ENCODE results near the gene GDF10. TPM values are rescaled to one million over a fixed set of nuclear protein-coding genes. Genes with fewer than 3 reads are reported as not detected.

The GDF10 gene
- total and polyA plus RNA-seq, 4 donors, result 0.10 to 27.5 (median 3.8) TPM; not detected in 1

DNA sequence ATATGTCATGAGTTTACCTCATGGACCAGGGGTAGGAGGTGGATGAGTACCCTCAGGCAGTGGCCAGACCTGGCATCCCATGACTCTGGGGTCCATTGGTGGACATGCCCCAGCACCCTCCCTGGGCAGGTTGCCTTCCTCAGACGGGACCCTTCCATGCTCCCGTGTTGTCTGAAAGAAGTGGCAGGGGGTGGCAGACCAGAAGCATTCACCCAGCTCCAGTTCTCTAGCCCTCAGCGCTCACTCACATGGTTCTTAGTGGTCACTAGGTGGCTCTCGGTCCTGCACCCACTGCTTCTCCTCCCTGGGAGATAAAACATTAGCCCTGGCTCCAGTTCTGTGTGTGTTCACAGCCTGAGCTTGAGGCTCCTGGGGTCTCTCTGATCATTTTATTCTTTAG, 54.2 kb downstream of the GDF10 start:
- intact Hi-C loops (cut with DNase I), result no loop called here
- H3K36me3 ChIP-seq (ENCODE audit: control insufficient read depth in 1 of 2, insufficient read depth in 2 of 2, low read length in 1 of 2), result no peaks in the 10 kb centered on the region
- ATAC-seq (ENCODE audit: low FRiP score), result no peak
- no peaks in the 10 kb centered on the region for H3K4me1 ChIP-seq (ENCODE audit: control insufficient read depth in 1 of 2, insufficient read depth in 2 of 2, low read length in 2 of 2)
- H3K27ac ChIP-seq (ENCODE audit: low read depth in 1 of 2, low read length in 2 of 2), result no peak overlapping the region
- H3K9me3 ChIP-seq (ENCODE audit: control insufficient read depth, low read length), result no peaks in the 10 kb centered on the region
- no peaks in the 10 kb centered on the region for H3K27me3 ChIP-seq (ENCODE audit: control insufficient read depth in 1 of 2, insufficient read depth in 2 of 2, low read length in 1 of 2)
- WGBS, 2 donors, result 67 to 68% methylated on average over 4 of the region's 4 CpGs
- no peak overlapping the region for H3K4me3 ChIP-seq (ENCODE audit: low read length in 2 of 2)
- DNase-seq, result peak in 1 of 2 donors; percentile 51

DNA sequence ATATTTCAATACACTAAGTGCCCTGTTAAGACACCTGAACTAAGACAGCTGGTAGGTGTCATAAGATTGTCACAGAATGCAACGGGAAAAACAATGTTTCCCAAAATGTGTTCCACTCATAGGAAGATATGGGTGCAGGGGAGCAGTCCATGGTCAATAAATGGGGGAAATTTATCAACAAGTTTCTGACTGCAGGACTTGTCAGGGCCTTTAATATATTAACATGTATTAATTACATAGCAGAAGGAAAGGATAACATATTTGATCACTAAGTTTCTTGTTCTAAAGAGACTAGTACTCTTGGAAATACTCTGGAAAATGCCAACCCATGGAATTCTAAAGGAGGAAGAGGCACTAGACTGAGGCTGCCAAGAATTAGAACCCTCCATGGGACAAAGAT, 54.9 kb downstream of the GDF10 start:
- no peak overlapping the region for H3K4me3 ChIP-seq (ENCODE audit: low read length in 2 of 2)
- H3K4me1 ChIP-seq (ENCODE audit: control insufficient read depth in 1 of 2, insufficient read depth in 2 of 2, low read length in 2 of 2), result no peaks in the 10 kb centered on the region
- H3K9me3 ChIP-seq (ENCODE audit: control insufficient read depth, low read length), result no peaks in the 10 kb centered on the region
- H3K27ac ChIP-seq (ENCODE audit: low read depth in 1 of 2, low read length in 2 of 2), result no peak overlapping the region
- H3K36me3 ChIP-seq (ENCODE audit: control insufficient read depth in 1 of 2, insufficient read depth in 2 of 2, low read length in 1 of 2), result no peaks in the 10 kb centered on the region
- ATAC-seq (ENCODE audit: low FRiP score) (no peak), DNase-seq (no peak)
- 86 to 91% methylated on average over 1 of the region's 1 CpG for WGBS, 2 donors
- no peaks in the 10 kb centered on the region for H3K27me3 ChIP-seq (ENCODE audit: control insufficient read depth in 1 of 2, insufficient read depth in 2 of 2, low read length in 1 of 2)
- intact Hi-C loops (cut with DNase I), result no loop called here

DNA sequence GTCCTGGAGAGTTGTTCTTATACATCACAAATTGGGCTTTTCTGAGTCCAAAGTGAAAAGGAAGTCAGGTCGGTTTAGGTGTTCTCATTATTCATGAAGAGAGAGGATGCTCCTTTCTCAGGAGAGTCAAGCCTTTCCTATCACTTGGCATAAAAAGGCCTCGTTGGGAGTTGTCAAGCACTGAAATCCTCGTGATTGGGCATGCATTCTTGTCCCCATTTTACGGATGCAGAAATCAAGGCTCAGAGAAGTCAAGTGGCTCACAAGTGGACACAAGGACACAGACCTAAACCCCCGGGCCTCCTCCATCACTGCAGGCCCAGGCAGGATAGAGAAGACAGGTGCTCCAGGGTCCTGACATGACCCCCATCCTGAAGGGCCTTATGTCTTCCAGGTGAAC, 56.7 kb downstream of the GDF10 start:
- intact Hi-C loops (cut with DNase I), result no loop called here

GRCh38 chr10:47357131-47357582, 57.2 kb downstream of the GDF10 start:
- H3K27me3 ChIP-seq (ENCODE audit: control insufficient read depth in 1 of 2, insufficient read depth in 2 of 2, low read length in 1 of 2), result no peaks in the 10 kb centered on the region
- no peak overlapping the region for H3K4me3 ChIP-seq (ENCODE audit: low read length in 2 of 2)
- H3K4me1 ChIP-seq (ENCODE audit: control insufficient read depth in 1 of 2, insufficient read depth in 2 of 2, low read length in 2 of 2), result no peaks in the 10 kb centered on the region
- no peaks in the 10 kb centered on the region for H3K36me3 ChIP-seq (ENCODE audit: control insufficient read depth in 1 of 2, insufficient read depth in 2 of 2, low read length in 1 of 2)
- ATAC-seq (ENCODE audit: low FRiP score) (no peak), DNase-seq (peak in 1 of 2 donors; percentile 75)
- no peaks in the 10 kb centered on the region for H3K9me3 ChIP-seq (ENCODE audit: control insufficient read depth, low read length)
- intact Hi-C loops (cut with DNase I), result no loop called here
- no peak overlapping the region for H3K27ac ChIP-seq (ENCODE audit: low read depth in 1 of 2, low read length in 2 of 2)
- WGBS, 2 donors, result 95 to 96% methylated on average over 12 of the region's 12 CpGs

More for the DNA sequence above, 56.7 kb downstream of the GDF10 start:
- ATAC-seq (ENCODE audit: low FRiP score) (no peak), DNase-seq (no peak)
- H3K27me3 ChIP-seq (ENCODE audit: control insufficient read depth in 1 of 2, insufficient read depth in 2 of 2, low read length in 1 of 2), result no peaks in the 10 kb centered on the region
- H3K9me3 ChIP-seq (ENCODE audit: control insufficient read depth, low read length), result no peaks in the 10 kb centered on the region
- WGBS, 2 donors, result 86 to 89% methylated on average over 5 of the region's 5 CpGs
- H3K4me3 ChIP-seq (ENCODE audit: low read length in 2 of 2), result no peak overlapping the region
- no peaks in the 10 kb centered on the region for H3K36me3 ChIP-seq (ENCODE audit: control insufficient read depth in 1 of 2, insufficient read depth in 2 of 2, low read length in 1 of 2)
- no peaks in the 10 kb centered on the region for H3K4me1 ChIP-seq (ENCODE audit: control insufficient read depth in 1 of 2, insufficient read depth in 2 of 2, low read length in 2 of 2)
- no peak overlapping the region for H3K27ac ChIP-seq (ENCODE audit: low read depth in 1 of 2, low read length in 2 of 2)

- ATAC-seq (ENCODE audit: low FRiP score) (no peak), DNase-seq (peak in 1 of 2 donors; percentile 24)
- Histone ChIP-seq H3K36me3 (ENCODE audit: control insufficient read depth in 1 of 2, insufficient read depth in 2 of 2, low read length in 1 of 2) (no peaks in the 10 kb centered on the region), H3K27ac (ENCODE audit: low read depth in 1 of 2, low read length in 2 of 2) (no peak overlapping the region), H3K27me3 (ENCODE audit: control insufficient read depth in 1 of 2, insufficient read depth in 2 of 2, low read length in 1 of 2) (no peaks in the 10 kb centered on the region), H3K4me3 (ENCODE audit: low read length in 2 of 2) (no peak overlapping the region), H3K4me1 (ENCODE audit: control insufficient read depth in 1 of 2, insufficient read depth in 2 of 2, low read length in 2 of 2) (no peaks in the 10 kb centered on the region), H3K9me3 (ENCODE audit: control insufficient read depth, low read length) (no peaks in the 10 kb centered on the region)
- WGBS, 2 donors, result 95 to 96% methylated on average over 3 of the region's 3 CpGs
- intact Hi-C loops (cut with DNase I), result no loop called here
These were observed 57.9 kb downstream of the GDF10 start for GRCh38 chr10:47357911-47358310.

- DNase-seq, result peak in 1 of 2 donors; percentile 36
These were observed 58.5 kb downstream of the GDF10 start for GRCh38 chr10:47358457-47358856.

GRCh38 chr10:47359101-47359500, 59.1 kb downstream of the GDF10 start:
- H3K27me3 ChIP-seq (ENCODE audit: control insufficient read depth in 1 of 2, insufficient read depth in 2 of 2, low read length in 1 of 2), result no peaks in the 10 kb centered on the region
- intact Hi-C loops (cut with DNase I), result no loop called here
- no peak overlapping the region for H3K4me3 ChIP-seq (ENCODE audit: low read length in 2 of 2)
- ATAC-seq (ENCODE audit: low FRiP score) (no peak), DNase-seq (peak in 1 of 2 donors; percentile 36)
- no peak overlapping the region for H3K27ac ChIP-seq (ENCODE audit: low read depth in 1 of 2, low read length in 2 of 2)
- 95 to 98% methylated on average over 2 of the region's 2 CpGs for WGBS, 2 donors
- no peaks in the 10 kb centered on the region for H3K36me3 ChIP-seq (ENCODE audit: control insufficient read depth in 1 of 2, insufficient read depth in 2 of 2, low read length in 1 of 2)
- no peaks in the 10 kb centered on the region for H3K4me1 ChIP-seq (ENCODE audit: control insufficient read depth in 1 of 2, insufficient read depth in 2 of 2, low read length in 2 of 2)
- H3K9me3 ChIP-seq (ENCODE audit: control insufficient read depth, low read length), result no peaks in the 10 kb centered on the region

More at GRCh38 chr10:47358457-47358856, 58.5 kb downstream of the GDF10 start:
- 91 to 94% methylated on average over 3 of the region's 3 CpGs for WGBS, 2 donors
- intact Hi-C loops (cut with DNase I), result no loop called here
- ATAC-seq (ENCODE audit: low FRiP score), result no peak
- H3K27ac ChIP-seq (ENCODE audit: low read depth in 1 of 2, low read length in 2 of 2), result no peak overlapping the region
- no peaks in the 10 kb centered on the region for H3K36me3 ChIP-seq (ENCODE audit: control insufficient read depth in 1 of 2, insufficient read depth in 2 of 2, low read length in 1 of 2)
- no peaks in the 10 kb centered on the region for H3K4me1 ChIP-seq (ENCODE audit: control insufficient read depth in 1 of 2, insufficient read depth in 2 of 2, low read length in 2 of 2)
- no peak overlapping the region for H3K4me3 ChIP-seq (ENCODE audit: low read length in 2 of 2)
- H3K9me3 ChIP-seq (ENCODE audit: control insufficient read depth, low read length), result no peaks in the 10 kb centered on the region
- no peaks in the 10 kb centered on the region for H3K27me3 ChIP-seq (ENCODE audit: control insufficient read depth in 1 of 2, insufficient read depth in 2 of 2, low read length in 1 of 2)

- H3K4me1 ChIP-seq (ENCODE audit: control insufficient read depth in 1 of 2, insufficient read depth in 2 of 2, low read length in 2 of 2), result no peaks in the 10 kb centered on the region
- no peak overlapping the region for H3K4me3 ChIP-seq (ENCODE audit: low read length in 2 of 2)
- intact Hi-C loops (cut with DNase I), result no loop called here
- H3K9me3 ChIP-seq (ENCODE audit: control insufficient read depth, low read length), result no peaks in the 10 kb centered on the region
- H3K36me3 ChIP-seq (ENCODE audit: control insufficient read depth in 1 of 2, insufficient read depth in 2 of 2, low read length in 1 of 2), result no peaks in the 10 kb centered on the region
- no peak overlapping the region for H3K27ac ChIP-seq (ENCODE audit: low read depth in 1 of 2, low read length in 2 of 2)
- DNase-seq (peak in 1 of 2 donors; percentile 26), ATAC-seq (ENCODE audit: low FRiP score) (no peak)
- no peaks in the 10 kb centered on the region for H3K27me3 ChIP-seq (ENCODE audit: control insufficient read depth in 1 of 2, insufficient read depth in 2 of 2, low read length in 1 of 2)
- 71 to 85% methylated on average over 4 of the region's 4 CpGs for WGBS, 2 donors
These were observed 59.8 kb downstream of the GDF10 start for GRCh38 chr10:47359626-47360418.

DNA sequence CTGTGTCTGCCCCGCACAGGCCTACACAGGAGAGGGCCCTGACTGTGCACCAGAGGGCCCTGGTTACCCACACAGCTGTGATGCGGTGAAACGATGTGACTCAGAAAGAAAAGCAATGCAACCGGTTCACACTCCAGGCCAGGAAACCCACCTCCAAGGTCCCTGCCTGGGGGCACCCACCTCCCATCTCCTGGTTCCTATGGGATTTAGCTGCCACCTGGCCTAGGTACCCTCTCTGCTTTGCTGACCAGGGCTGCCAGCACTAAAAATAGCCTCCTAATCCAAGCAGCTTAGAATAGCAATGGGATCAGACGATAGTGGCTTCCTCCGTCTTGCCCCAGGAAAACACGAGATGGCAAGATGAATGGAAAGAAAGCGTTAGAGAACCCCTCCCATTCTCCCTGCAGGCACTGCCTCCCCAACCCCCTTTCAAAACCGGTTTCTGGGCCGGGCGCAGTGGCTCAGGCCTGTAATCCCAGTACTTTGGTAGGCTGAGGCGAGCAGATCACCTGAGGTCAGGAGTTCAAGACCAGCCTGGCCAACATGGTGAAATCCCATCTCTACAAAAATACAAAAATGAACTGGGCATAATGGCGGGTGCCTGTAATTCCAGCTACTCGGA, 60.5 kb downstream of the GDF10 start:
- Histone ChIP-seq H3K9me3 (ENCODE audit: control insufficient read depth, low read length) (no peaks in the 10 kb centered on the region), H3K4me3 (ENCODE audit: low read length in 2 of 2) (no peak overlapping the region), H3K27me3 (ENCODE audit: control insufficient read depth in 1 of 2, insufficient read depth in 2 of 2, low read length in 1 of 2) (no peaks in the 10 kb centered on the region), H3K4me1 (ENCODE audit: control insufficient read depth in 1 of 2, insufficient read depth in 2 of 2, low read length in 2 of 2) (no peaks in the 10 kb centered on the region), H3K36me3 (ENCODE audit: control insufficient read depth in 1 of 2, insufficient read depth in 2 of 2, low read length in 1 of 2) (no peaks in the 10 kb centered on the region), H3K27ac (ENCODE audit: low read depth in 1 of 2, low read length in 2 of 2) (no peak overlapping the region)
- intact Hi-C loops (cut with DNase I), result no loop called here
- DNase-seq, result peak; percentile 30 to 45
- no peak for ATAC-seq (ENCODE audit: low FRiP score)
- 54 to 61% methylated on average over 14 of the region's 14 CpGs for WGBS, 2 donors
